Peyer's patch (tissue), 4 donors: ENCODE measurements around the gene PTTG1IP. TPM values are rescaled to one million over a fixed set of nuclear protein-coding genes. Genes with fewer than 3 reads are reported as not detected.

Source experiments
- DNase-seq, 3 donors: peaks; one replicate each; pipeline ENCODE4 v3.0.0-alpha.2; 2017 to 2019
- H3K27ac ChIP-seq, 4 donors: fragments of 200-600 bp; sonication (generic); one replicate each; pipeline ENCODE4 v1.5.1; 2016 to 2019
- H3K27me3 ChIP-seq, 2 donors: fragments of 200-600 bp; sonication (generic); one replicate each; pipeline ENCODE4 v1.5.1; 2019
- H3K36me3 ChIP-seq, 3 donors: fragments of 200-600 bp; sonication (generic); one replicate each; pipeline ENCODE4 v1.5.1; 2016 to 2019
- H3K4me1 ChIP-seq, 4 donors: fragments of 200-600 bp; sonication (generic); one replicate each; pipeline ENCODE4 v1.5.1; 2016 to 2019
- H3K4me3 ChIP-seq, 4 donors: fragments of 200-600 bp; sonication (generic); 1 replicate in 3 of 4; 2 replicates in 1 of 4; pipeline ENCODE4 v1.5.1; 2016 to 2019; ENCODE audit warnings: mild to moderate bottlenecking in 1 of 4
- H3K9me3 ChIP-seq, 4 donors: fragments of 200-600 bp; sonication (generic); one replicate each; pipeline ENCODE4 v1.5.1; 2016 to 2019; ENCODE audit warnings: mild to moderate bottlenecking in 1 of 4
- POLR2A ChIP-seq, 2 donors: fragments of 450-650 bp; IDR thresholded peaks; one replicate each; pipeline ENCODE4 v1.5.1; 2017; ENCODE audit warnings: antibody characterized with exemption in 2 of 2, mild to moderate bottlenecking in 2 of 2, moderate library complexity in 2 of 2
- total RNA-seq, 4 donors: library from RNA; depleted of rRNA; stranded (reverse); fragments of >200 nt; gene quantifications; one replicate each; pipeline ENCODE4 v1.1.0, GENCODE V29; 2016
- TF ChIP-seq, protein P1 (sequence below), 6 experiments: fragments of 450-650 bp in 4 of 6; fragments of 200-600 bp in 2 of 6; sonication (generic) in 1 of 6; IDR thresholded peaks; one replicate each; pipeline ENCODE4 v1.5.1; 2017 to 2019; ENCODE audit warnings: antibody characterized with exemption in 6 of 6, mild to moderate bottlenecking in 3 of 6, moderate library complexity in 1 of 6

The PTTG1IP gene
- total RNA-seq, 4 donors from 2014 or later, result 69.3 to 495 (median 390) TPM

DNA sequence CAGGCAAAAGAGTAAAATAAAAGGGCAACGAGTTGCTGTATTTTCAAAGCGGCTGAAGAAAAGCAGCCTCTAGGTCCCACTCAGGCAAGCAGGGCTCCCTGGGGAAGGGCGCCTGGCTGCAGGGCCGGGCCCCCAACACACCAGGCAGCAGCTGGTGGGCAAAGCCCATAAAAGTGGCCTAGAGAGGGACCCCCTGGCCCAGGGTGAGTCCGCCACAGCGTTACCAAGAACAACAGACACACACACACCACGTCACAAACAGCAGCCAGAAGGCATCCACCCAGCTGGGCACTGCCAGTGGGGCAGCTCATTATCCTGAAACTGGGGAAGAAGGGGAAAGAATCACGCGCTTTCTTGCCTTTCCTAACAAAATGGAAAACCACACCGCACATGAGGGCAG is 60.3 kb downstream of the PTTG1IP start:
- DNase-seq, result no peak
- no peak overlapping the region for H3K27ac ChIP-seq
- no peaks in the 10 kb centered on the region for H3K27me3 ChIP-seq
- no peak overlapping the region for H3K4me3 ChIP-seq
- no peak for TF ChIP-seq POLR2A (IDR thresholded peaks at IDR 0.05)
- TF ChIP-seq, protein P1, sequence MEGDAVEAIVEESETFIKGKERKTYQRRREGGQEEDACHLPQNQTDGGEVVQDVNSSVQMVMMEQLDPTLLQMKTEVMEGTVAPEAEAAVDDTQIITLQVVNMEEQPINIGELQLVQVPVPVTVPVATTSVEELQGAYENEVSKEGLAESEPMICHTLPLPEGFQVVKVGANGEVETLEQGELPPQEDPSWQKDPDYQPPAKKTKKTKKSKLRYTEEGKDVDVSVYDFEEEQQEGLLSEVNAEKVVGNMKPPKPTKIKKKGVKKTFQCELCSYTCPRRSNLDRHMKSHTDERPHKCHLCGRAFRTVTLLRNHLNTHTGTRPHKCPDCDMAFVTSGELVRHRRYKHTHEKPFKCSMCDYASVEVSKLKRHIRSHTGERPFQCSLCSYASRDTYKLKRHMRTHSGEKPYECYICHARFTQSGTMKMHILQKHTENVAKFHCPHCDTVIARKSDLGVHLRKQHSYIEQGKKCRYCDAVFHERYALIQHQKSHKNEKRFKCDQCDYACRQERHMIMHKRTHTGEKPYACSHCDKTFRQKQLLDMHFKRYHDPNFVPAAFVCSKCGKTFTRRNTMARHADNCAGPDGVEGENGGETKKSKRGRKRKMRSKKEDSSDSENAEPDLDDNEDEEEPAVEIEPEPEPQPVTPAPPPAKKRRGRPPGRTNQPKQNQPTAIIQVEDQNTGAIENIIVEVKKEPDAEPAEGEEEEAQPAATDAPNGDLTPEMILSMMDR (IDR thresholded peaks at IDR 0.05), result no peak
- peaks cover 4 to 12% (median 8%) of the 10 kb centered on the region in 4 donors for H3K4me1 ChIP-seq
- H3K36me3 ChIP-seq, result peaks cover 0 to 41% (median 0%) of the 10 kb centered on the region in 3 donors
- H3K9me3 ChIP-seq, result no peaks in the 10 kb centered on the region

DNA sequence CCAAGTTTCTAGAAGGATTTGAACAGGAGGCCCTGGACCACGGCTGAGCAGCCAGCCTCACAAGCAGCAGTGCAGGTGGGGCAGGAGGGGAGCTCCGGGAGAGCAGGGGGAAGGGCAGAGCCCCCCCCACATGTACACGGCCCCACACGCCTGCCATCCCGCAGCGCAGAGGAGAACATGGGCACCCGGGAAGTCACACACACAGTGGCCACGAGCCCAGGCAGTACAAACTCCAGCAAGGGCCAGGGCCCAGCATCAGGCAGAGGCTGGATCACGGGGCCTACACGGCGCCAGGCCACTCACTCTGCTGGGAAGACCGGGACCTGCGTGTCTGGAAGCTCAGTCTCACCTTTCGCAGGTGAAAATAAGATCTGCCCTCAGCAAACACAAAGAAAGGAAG is 60.9 kb downstream of the PTTG1IP start:
- no peak for DNase-seq
- Histone ChIP-seq H3K4me1 (peaks cover 4 to 12% (median 8%) of the 10 kb centered on the region in 4 donors), H3K9me3 (no peaks in the 10 kb centered on the region), H3K4me3 (no peak overlapping the region), H3K27me3 (no peaks in the 10 kb centered on the region), H3K36me3 (peaks cover 0 to 46% (median 0%) of the 10 kb centered on the region in 3 donors), H3K27ac (no peak overlapping the region)
- TF ChIP-seq, protein P1 (IDR thresholded peaks at IDR 0.05), result no peak
- no peak for TF ChIP-seq POLR2A (IDR thresholded peaks at IDR 0.05)

DNA sequence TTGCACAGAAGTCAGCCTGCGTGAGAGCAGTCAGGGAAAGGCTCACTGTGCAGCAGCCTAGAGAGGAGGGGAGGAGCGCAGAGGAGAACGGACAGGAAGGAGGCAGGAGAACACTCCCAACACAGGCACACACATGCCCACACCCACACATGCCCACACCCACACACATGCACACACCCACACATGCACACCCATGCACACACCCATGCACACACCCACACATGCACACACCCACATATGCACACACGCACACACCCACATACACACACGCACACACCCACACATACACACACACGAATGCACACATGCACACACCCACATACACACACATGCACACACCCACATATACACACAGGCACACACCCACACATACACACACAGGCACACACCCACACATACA is 62.7 kb downstream of the PTTG1IP start:
- H3K27me3 ChIP-seq, result no peaks in the 10 kb centered on the region
- TF ChIP-seq POLR2A (IDR thresholded peaks at IDR 0.05), result no peak
- TF ChIP-seq, protein P1 (IDR thresholded peaks at IDR 0.05), result no peak
- H3K9me3 ChIP-seq, result no peaks in the 10 kb centered on the region
- no peak for DNase-seq
- peaks cover 0 to 64% (median 0%) of the 10 kb centered on the region in 3 donors for H3K36me3 ChIP-seq
- no peak overlapping the region for H3K27ac ChIP-seq
- H3K4me3 ChIP-seq, result no peak overlapping the region
- no peaks in the 10 kb centered on the region for H3K4me1 ChIP-seq

DNA sequence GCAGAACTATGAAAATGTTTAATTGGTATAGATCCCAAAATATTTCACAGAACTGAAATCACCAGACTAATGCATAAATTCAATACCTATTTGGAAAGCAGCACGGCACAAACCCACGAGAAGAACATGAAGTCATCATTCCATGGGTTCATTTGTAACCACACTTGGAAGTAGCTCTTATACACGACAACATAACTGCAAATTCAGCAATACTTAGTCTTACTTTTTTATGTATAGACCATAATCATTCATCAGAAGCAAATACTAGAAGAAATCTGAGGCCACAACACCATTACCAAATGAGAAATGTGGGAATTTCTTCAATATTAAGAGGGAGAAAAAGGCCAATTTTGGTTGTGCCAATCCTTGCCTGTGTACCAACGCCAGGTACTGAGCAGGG is 67.6 kb downstream of the PTTG1IP start:
- Histone ChIP-seq H3K9me3 (no peaks in the 10 kb centered on the region), H3K4me1 (peaks cover 0 to 9% (median 4%) of the 10 kb centered on the region in 4 donors), H3K27me3 (no peaks in the 10 kb centered on the region), H3K4me3 (no peak overlapping the region), H3K36me3 (peaks cover 0 to 56% (median 0%) of the 10 kb centered on the region in 3 donors), H3K27ac (no peak overlapping the region)
- TF ChIP-seq, protein P1 (IDR thresholded peaks at IDR 0.05), result no peak
- no peak for TF ChIP-seq POLR2A (IDR thresholded peaks at IDR 0.05)
- DNase-seq, result no peak

DNA sequence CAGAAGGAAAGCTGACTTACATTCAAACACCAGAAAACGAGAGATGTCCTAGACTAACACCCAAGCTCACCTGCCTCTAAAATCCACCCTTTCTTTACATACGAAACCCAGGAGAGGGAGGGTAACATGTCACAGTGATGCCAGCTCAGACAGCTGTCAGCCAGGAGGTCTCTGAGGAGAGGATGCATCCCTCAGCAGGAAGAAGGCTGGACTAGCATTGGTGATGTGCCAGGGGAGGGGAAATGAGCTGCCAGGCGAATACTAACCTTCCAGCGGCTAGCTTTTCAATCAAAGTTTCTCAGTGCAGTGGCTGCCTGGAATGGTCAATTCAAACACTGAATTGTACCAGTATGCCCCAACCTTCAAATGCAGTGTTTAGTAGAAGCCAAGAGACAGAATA is 68.3 kb downstream of the PTTG1IP start:
- no peaks in the 10 kb centered on the region for H3K27me3 ChIP-seq
- H3K4me1 ChIP-seq, result peaks cover 0 to 16% (median 6%) of the 10 kb centered on the region in 4 donors
- DNase-seq, result no peak
- TF ChIP-seq POLR2A (IDR thresholded peaks at IDR 0.05), result no peak
- TF ChIP-seq, protein P1 (IDR thresholded peaks at IDR 0.05), result no peak
- no peak overlapping the region for H3K27ac ChIP-seq
- peaks cover 0 to 54% (median 0%) of the 10 kb centered on the region in 3 donors for H3K36me3 ChIP-seq
- no peaks in the 10 kb centered on the region for H3K9me3 ChIP-seq
- H3K4me3 ChIP-seq, result no peak overlapping the region

DNA sequence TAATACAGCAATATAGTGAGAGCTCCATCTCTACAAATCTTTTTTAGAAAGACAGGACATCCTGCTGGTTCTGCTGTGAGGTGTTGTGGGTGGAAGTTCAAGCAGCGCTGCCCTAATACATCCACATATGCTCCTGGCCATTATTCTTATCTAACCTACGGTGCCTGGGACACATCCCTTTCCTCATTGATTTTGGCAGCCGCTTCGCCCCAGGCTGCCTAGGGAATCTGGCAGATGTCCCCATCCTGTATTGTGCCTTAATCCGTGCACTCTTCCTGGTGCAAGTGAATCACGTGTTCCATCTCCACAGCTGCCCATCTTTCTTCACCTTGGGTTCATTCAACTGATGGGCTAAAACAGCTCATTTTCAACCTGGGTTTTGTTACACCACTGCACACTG is 68.7 kb downstream of the PTTG1IP start:
- no peak for TF ChIP-seq POLR2A (IDR thresholded peaks at IDR 0.05)
- TF ChIP-seq, protein P1 (IDR thresholded peaks at IDR 0.05), result no peak
- H3K27me3 ChIP-seq, result no peaks in the 10 kb centered on the region
- H3K4me1 ChIP-seq, result peaks cover 0 to 20% (median 6%) of the 10 kb centered on the region in 4 donors
- no peak for DNase-seq
- no peak overlapping the region for H3K27ac ChIP-seq
- H3K4me3 ChIP-seq, result no peak overlapping the region
- peaks cover 0 to 49% (median 0%) of the 10 kb centered on the region in 3 donors for H3K36me3 ChIP-seq
- H3K9me3 ChIP-seq, result no peaks in the 10 kb centered on the region
